NCI-H460 (cell line): ENCODE measurements around the gene SLC16A13. TPM values are rescaled to one million over a fixed set of nuclear protein-coding genes. Genes with fewer than 3 reads are reported as not detected.
A peak's percentile ranks its signal among the peaks of the same experiment; 100 is the strongest.
"Not testable (repeated sequence)": the region's sequence is repeated elsewhere in the genome, so short reads cannot be mapped to it uniquely, and the experiment has no call there.

Experiments used
- DNase-seq: peaks from one replicate; pipeline ENCODE4 v3.0.0-alpha.2; 2016; ENCODE audit warnings: low read depth; ENCODE audit errors: extremely low read depth
- total RNA-seq: library from RNA; depleted of rRNA; stranded (reverse); fragments of >200 nt; shearing (Covaris generic); gene quantifications from 2 replicates; pipeline ENCODE4 v1.2.3, GENCODE V29; 2014

Gene SLC16A13
- total RNA-seq, 1 experiment from 2014 or later: 1.2 TPM

DNA sequence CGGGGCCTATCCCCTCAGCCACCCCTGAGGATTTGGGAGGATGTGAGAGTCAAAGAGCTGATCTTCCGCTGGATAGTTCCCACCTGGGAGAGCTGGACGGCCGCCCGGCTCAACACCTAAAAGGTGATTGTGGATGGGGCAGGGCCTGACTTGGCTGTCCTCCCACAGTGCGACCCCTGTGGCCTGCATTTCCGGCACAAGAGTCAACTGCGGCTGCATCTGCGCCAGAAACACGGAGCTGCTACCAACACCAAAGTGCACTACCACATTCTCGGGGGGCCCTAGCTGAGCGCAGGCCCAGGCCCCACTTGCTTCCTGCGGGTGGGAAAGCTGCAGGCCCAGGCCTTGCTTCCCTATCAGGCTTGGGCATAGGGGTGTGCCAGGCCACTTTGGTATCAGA lies 8.5 kb upstream of the SLC16A13 start:
- DNase-seq: no peak

DNA sequence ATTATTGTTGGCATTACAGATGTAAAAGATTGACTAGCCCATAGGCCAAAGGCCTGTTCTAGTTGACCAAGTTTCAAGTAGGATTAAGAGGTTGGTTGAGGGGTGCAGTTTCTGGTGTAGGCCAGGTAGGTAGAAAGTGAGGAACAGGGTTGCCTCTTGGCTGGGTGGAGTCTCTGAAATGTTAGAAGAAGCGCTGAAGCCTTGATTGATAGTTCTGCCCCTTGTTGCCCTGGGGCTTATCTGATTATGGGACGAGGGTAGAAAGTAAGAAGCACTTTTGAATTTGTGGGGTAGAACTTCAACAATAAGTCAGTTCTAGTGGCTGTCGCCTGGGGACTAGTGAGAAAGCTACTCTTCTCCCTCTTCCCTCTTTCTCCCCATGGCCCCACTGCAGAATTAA lies 6.7 kb upstream of the SLC16A13 start:
- DNase-seq: no peak

- DNase-seq: no peak
Observed at GRCh38 chr17:7029659-7030058, 6.2 kb upstream of the SLC16A13 start.

DNA sequence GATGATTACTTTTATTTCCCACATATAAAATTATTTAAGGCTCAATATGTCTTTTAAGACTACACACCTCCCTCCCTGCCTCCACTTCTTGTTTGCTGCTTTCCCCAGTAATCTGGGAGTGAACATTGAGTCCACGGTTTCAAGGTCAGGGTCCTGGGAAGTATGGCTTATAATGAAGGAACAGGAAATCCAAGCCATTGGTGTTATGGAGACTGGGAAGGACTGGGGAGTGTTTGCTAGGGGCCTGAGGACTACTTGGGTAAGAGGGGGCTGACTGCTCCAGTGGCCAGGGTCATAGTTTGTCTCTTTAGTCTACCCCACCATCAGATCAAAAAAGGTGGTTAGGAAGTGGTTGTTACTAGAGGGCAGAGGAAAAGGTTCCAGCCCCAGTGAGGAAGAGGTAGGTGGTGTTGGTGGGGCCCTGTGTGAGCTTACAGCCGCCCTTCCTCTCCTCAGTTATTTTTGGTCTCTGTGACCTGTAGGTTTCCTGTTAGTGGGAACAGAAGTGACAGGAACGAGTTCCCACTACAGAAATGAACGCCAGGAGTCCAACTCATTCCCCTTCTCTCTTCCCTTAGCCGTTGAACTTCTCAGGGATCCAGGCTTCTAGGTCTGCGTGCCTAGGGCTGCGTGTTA lies 742 bp upstream of the SLC16A13 start:
- no peak for DNase-seq

- DNase-seq: no peak
Observed at GRCh38 chr17:7038025-7038862, 2.4 kb downstream of the SLC16A13 start.

GRCh38 chr17:7039832-7040231 lies 4.0 kb downstream of the SLC16A13 start:
- DNase-seq: no peak

- DNase-seq: no peak
Observed at GRCh38 chr17:7041607-7042500, 6.0 kb downstream of the SLC16A13 start.

DNA sequence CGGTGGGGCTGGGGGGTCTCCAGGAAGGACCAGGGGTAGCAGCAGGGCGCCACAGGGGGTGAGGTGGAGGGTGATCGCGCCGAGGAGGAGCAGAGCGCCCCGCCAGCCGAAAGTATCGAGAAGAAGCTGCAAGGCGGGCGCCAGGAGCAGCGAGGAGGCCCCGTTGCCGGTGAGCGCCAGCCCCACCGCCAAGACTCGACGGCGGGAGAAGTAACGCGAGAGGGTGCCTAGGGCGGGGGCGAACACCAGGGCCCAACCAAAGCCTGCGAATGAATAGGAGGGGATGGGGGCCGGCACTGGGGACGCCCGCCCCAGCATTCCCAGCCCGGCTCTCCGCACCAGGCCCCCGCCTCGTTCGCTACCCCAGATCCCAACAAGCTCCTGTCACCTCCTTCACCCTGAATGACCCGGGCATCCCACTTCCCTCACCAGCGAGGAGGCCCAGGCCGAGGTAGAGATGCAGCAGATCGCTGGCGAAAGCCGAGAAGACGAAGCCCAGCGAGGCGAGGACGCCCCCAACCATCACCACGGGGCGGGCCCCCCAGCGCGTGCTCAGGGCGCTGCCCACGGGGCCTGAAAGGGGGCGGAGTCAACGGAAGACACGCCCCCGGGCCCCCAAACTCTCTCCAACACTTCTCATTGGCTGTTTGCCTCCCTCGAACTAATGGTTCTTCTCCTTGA lies 6.8 kb downstream of the SLC16A13 start:
- no peak for DNase-seq

DNA sequence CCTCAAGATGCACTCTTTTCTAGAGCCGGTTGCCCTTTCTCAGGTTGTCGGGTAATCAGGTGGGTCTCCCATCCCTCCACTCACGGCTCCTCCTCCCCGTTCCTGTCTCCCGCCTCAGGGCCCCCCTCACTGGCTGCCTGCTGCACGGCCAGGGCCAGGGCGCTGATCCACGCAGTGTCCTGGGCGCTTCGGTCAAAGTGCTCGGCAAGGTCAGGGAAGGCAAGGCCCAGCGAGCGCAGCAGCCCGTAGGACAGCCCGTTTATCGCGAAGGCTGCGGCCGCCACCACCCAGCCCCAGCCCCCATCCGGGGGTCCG lies 7.3 kb downstream of the SLC16A13 start:
- no peak for DNase-seq

- DNase-seq: no peak
Observed at GRCh38 chr17:7043497-7044198, 7.8 kb downstream of the SLC16A13 start, which contains the start of gene SLC16A11. SLC16A11 (minus strand) TSS chr17:7044092; CDS start chr17:7043513, 579 bp downstream.

DNA sequence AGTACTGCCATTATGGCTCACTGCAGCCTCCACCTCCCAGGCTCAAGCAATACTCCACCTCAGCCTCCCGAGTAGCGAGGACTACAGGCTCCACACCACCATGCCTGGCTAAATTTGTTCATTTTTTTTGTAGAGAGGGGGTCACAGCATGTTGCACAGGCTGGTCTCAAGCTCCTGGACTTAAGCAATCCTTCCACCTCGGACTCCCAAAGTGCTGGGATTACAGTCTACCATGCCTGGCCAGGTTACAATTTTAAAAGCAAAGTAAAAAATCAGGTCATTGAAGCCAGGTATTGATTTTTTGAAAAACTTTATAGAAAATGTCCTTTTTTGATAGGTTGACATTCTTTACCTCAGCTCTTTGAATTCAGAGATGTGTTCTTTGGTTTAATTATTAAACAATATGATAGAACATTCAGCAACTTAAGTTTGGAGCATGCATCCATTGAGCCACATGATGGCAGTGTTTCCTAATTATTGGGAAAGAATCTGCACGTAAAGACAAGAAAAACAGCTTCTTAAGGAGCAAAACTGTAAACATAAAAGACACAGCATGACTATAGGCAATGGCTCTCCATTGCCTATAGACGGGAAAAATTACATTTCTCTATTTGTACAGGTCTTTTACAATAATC lies 9.8 kb downstream of the SLC16A13 start:
- peak; percentile 70 for DNase-seq

- no peak for DNase-seq
Observed at GRCh38 chr17:7046127-7046724, 10.4 kb downstream of the SLC16A13 start.

DNA sequence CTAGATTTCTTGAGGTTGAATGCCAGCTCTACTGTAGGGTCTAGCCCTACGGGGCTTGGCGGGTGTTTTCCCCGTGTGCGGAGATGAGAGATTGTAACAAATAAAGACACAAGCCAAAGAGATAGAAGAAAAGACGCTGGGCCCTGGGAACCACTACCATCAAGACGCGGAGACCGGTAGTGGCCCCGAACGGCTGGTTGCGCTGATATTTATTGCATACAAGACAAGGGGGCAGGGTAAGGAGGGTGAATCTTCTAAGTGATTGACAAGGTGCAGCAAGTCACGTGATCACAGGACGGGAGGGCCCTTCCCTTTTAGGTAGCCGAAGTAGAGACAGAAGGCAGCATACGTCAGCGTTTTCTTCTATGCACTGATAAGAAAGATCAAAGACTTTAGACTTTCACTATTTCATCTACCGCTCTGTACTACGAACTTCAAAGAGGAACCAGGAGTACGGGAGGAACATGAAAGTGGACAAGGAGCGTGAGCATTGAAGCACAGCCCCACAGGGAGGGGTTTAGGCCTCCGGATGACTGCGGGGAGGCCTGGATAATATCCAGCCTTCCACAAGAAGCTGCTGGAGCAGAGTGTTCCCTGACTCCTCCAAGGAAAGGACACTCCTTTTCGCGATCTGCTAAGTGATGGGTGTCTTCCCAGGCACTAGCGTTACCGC lies 11.0 kb downstream of the SLC16A13 start:
- not testable (repeated sequence) for DNase-seq

DNA sequence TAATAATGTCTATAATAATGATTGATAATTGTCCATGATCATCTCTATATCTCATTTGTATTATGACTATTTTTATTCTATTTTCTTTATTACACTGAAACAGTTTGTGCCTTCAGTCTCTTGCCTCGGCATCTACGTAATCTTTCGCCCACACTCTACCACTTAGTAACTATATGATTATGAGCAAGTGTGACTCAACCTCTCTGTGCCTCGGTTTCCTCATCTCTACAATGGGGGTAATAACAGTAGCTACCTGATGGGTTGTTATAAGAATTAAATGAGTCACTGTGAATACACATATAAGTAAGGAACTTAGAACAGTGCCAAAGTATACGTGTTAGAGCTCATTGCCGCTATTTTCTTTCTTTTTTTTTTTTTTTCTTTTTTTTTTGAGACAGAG lies 11.8 kb downstream of the SLC16A13 start:
- DNase-seq: no peak

DNA sequence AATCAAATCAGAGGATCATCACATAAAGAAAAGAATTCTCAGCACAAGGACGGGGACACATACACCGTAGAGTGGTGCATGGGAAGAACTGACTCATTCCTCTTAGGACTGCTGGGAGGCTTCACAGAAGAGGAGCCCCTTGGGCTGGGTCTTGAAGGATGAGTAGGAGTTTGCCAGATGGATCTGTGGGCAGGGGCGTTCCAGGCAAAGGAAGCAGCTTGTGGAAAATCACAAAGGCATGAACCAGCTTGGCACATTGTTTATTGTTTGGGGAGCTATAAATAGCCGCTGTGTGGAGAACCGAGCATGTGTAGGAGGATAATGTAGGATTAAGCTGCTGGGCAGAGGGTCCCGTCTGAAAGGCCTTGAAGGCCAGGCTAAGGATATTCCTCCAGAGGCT lies 13.2 kb downstream of the SLC16A13 start:
- DNase-seq: no peak

- DNase-seq: not testable (repeated sequence)
Observed at GRCh38 chr17:7050583-7050982, 14.8 kb downstream of the SLC16A13 start.

GRCh38 chr17:7056386-7056785 lies 20.6 kb downstream of the SLC16A13 start:
- no peak for DNase-seq

DNA sequence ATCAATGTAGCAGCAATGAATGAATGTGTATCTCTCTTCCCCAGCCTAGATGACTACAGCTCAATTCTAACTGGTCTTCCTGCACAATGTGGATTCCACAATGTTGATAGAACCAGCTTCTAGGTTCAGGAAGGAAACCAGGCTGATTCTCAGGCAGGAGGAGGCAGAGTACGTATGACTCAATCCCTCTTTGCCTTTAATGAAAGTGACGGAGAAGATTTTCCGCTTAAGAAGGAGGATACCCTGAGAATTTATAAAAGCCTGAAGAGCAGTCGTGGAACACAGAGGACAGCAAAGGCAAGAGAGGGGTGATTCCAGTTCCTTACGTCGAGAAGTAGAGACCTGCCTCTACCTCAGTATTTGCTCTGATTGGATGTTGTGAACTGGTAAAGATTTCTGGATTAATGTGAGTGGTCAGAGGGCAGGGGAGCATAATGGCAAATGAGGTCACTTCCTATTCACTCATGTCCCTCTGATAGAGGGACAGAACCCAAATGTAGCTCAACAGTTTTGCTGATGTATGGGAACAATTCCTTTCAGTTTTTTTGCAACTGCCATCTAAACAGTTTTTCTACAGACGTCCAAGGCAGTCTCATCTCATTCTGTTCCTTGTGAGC lies 23.1 kb downstream of the SLC16A13 start:
- no peak for DNase-seq
